Hypothalamus (tissue), 51 donors: ENCODE data around the gene DNAJC4.
A peak's percentile ranks its signal among the peaks of the same experiment; 100 is the strongest.

Experiments used
- DNase-seq, 51 donors: peaks; one replicate each; lab custom pipeline; 2025; lab: John Stamatoyannopoulos, UW

Gene DNAJC4

DNA sequence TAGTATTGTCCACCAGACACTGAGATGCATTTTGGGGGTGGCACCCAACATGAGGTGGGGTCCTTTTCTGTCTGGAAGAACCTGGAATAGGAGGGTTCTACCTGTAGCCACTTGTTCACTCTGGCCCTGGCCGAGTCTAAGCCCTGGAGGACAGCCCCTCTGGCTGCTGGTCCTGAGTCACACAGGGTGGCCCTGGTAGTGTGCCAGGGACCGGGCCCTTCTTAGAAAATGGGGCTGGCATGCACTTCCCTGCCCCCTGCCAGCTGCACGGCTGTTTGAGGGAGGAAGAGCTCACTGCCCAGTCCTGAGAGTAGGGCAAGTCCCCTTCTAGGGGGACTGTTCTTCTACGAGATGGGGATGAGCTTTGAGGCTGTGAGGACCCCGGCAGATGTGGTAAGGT is 23.1 kb downstream of the DNAJC4 start:
- DNase-seq, result peak in 34 of 51 donors; percentile 9 to 82 (median 52)

DNA sequence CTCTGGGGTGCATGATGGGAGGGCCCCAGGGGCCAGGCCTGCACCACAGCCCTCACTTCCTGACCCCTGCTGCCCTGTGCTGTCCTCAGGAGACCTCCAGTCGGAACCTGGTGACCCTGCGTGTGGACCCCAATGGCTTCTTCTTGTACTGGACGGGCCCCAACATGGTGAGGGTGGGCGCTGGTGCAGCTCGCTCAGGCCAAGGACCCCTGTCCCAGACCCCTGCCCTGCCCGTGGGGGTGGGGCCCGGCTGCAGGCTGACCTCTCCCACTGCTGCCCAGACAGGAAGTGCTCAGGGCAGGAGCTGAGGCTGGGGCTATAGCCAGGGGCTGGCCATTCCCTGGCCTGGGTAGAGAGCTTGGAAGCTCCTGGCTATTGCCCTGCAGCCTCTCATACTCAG is 24.0 kb downstream of the DNAJC4 start:
- DNase-seq, result no peak

DNA sequence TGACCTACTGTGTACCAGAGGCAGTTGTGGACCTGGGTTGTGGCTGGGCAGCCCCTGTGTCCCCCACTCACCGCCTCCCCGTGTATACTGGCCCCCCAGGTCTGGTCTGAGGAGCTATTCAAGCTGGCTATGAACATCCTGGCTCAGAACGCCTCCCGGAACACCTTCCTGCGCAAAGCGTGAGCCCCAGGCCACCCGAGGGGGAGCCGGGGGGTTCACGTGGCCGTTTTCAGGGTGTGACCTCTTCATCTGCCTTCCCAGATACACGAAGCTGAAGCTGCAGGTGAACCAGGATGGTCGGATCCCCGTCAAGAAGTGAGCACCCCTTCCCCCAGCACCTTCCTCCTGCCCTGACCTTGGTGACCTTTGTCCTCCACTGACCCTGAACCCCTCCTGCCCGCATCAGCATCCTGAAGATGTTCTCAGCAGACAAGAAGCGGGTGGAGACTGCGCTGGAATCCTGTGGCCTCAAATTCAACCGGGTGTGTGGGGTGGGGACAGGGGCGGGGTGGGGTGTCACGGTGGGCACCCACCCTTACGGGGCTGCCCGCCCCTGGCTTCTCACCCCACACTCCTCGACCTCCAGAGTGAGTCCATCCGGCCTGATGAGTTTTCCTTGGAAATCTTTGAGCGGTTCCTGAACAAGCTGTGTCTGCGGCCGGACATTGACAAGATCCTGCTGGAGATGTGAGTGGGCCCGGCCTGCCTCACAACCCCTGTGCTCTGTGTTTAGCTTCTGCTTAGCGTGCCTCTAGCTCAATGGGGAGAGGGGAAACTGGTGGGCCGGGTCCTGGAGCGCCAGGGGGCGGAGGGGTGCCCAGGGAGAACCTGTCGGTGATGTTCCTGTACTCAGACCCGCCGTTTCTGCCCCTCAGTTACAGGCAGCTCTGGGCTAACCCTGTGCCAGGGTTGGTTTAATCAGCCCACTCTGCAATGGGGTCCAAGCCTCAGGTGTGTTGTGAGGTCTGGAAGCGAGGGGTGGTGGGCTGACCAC is 25.1 kb downstream of the DNAJC4 start:
- DNase-seq, result no peak

DNA sequence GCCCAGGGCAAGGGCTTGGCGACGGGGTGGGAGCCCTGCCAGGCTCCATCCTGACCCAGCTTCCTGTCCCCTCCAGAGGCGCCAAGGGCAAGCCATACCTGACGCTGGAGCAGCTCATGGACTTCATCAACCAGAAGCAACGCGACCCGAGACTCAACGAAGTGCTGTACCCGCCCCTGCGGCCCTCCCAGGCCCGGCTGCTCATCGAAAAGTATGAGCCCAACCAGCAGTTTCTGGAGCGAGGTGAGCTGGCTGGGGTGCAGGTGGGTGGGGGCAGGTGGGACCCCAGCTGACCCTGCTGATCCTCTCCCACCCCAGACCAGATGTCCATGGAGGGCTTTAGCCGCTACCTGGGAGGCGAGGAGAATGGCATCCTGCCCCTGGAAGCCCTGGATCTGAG is 26.0 kb downstream of the DNAJC4 start:
- DNase-seq, result no peak

DNA sequence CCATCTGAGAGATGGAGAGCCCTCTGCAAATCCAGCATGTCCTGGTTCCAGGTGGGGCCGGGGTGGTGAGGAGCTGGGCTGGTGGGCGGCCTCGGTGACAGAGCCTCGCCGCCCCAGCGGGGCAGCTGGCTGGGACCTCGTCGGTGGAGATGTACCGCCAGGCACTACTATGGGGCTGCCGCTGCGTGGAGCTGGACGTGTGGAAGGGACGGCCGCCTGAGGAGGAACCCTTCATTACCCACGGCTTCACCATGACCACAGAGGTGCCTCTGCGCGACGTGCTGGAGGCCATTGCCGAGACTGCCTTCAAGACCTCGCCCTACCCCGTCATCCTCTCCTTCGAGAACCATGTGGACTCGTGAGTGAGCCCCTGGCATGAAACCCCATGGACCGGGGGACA is 28.0 kb downstream of the DNAJC4 start:
- DNase-seq, result no peak

DNA sequence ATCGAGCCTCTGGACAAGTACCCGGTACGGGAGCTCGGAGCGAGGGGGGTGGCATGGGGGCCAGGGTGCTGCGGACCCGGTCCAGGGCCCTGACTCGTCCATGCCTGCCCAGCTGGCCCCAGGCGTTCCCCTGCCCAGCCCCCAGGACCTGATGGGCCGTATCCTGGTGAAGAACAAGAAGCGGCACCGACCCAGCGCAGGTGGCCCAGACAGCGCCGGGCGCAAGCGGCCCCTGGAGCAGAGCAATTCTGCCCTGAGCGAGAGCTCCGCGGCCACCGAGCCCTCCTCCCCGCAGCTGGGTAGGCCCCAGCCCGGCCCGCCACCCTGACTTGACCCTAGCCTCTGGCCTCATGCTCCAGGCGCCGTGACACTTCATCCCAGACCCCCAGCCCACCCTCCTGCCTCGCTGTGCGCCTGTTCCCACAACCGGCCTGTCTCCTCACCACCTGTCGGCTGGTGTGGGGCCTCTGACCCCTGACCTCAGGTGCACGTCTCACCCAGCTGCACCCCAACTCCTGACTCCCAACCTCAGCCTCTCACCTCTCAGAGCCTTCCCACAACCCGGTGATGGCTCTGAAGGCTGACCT is 28.7 kb downstream of the DNAJC4 start:
- DNase-seq, result no peak

DNA sequence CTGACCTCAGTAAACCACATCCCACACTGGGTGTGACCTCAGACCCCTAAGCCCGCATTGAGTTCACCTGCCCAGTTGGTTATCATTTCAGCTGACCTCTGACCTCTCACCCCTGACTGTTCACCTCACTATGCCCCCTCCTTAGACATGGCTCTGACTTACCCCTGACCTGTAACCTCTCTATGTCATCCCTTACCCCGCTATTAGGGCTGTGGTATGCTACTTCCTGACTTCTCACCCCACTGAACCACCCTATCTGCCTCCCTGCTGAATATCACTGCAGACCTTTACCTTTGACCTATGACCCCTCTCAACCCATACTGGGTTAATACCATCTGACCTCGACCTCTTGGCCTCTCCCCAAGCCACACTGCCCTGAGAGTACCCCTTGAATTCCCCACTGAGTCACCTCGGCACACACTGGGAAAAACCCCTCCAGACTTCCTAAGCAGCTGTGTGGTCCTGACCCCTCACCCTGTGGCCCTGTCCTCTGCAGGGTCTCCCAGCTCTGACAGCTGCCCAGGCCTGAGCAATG is 29.3 kb downstream of the DNAJC4 start:
- DNase-seq, result no peak

DNA sequence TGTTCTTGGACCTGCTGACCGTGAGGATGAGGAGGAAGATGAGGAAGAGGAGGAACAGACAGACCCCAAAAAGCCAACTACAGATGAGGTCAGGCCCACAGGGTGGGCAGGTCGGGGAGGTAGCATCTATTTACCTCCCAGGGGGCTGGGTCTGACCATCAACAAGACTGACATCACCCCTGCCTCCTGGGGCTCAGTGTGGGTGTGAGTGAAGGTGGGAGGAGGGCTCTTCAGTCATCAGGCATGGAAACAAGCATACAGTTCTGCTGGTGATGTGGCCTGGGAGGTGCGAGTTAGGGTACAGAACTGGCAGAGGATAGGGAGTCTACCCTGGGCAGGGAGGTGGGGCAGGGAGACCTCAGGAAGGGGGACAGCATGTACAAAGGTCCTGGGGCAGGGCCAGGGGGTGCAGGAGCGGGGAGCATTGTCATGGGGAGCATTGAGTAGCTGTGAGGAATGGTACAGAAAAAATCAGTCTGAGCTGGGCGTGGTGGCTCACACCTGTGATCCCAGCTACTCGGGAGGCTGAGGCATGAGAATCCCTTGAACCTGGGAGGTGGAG is 29.9 kb downstream of the DNAJC4 start:
- no peak for DNase-seq

DNA sequence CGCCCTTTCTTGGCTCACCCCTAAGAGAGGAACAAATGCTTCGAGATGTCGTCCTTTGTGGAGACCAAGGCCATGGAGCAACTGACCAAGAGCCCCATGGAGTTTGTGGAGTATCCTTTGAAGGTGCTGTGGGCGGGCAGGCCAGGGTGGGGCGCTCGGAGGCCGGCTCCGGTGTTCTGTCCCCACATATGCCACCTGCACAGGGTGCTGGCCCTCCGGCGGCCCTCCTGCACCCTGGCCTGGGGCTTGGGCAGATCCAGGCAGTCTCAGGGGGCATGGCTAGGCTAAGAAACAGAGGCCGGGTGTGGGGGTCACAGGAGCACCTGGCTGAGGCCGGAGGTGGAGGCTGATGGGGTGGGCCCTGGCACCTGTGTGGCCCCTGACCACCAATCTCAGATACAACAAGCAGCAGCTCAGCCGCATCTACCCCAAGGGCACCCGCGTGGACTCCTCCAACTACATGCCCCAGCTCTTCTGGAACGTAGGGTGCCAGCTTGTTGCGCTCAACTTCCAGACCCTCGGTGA is 31.3 kb downstream of the DNAJC4 start:
- no peak for DNase-seq

DNA sequence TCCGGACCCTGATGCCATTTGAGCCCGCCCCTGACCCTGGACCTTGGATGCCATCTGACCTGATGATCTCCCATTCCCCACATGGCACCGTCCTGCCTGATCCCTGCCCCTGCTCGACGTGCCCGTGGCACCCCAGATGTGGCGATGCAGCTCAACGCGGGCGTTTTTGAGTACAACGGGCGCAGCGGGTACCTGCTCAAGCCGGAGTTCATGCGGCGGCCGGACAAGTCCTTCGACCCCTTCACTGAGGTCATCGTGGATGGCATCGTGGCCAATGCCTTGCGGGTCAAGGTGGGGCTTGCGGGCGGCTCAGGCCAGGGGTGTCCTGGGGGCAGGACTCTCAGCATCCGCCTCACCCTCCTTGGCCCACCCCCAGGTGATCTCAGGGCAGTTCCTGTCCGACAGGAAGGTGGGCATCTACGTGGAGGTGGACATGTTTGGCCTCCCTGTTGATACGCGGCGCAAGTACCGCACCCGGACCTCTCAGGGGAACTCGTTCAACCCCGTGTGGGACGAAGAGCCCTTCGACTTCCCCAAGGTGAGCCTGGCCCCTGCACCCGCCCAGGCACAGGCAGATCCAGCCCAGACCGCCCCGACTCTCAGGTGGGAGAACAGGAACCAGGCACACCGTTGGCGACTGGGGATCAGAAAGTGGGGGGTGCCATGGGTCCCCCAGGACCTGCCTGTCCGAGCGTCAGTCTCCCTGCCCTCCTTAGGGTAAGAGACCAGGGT is 32.1 kb downstream of the DNAJC4 start:
- DNase-seq, result no peak

DNA sequence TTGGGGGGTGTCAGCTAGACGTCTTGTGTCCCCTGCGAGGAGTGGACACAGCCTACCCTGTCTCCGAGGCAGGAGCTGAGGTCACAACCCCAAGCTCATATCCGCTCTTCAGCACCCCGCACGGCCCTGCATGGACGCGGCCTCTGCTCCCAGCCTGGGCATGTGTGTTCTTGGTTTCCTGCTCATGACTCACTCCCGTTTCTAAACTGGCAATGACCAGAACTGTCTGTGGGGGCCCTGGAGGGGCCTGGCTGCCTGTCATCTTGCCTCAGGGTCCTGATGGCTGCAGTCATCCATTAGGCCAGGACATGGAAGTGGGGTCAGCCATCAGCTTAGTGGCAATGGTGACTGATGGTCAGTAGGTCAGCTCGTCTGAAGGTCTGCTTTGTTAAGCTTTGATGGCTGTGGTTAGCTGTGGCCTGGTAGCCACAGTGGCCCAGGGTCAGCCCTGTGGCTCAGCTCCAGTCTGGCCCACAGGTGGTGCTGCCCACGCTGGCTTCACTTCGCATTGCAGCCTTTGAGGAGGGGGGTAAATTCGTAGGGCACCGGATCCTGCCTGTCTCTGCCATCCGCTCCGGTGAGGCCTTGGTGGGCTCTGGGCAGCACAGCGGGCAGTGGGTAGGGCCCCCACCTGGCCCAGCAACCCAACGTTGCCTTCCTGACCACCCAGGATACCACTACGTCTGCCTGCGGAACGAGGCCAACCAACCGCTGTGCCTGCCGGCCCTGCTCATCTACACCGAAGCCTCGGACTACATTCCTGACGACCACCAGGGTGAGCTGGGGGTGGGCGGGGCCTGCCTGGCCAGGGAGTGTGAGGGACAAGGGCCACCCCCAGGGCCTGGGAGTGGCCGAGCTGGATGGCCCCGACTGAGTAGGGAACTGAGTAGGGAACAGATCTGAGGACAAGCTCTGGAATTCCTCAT is 32.9 kb downstream of the DNAJC4 start:
- no peak for DNase-seq

DNA sequence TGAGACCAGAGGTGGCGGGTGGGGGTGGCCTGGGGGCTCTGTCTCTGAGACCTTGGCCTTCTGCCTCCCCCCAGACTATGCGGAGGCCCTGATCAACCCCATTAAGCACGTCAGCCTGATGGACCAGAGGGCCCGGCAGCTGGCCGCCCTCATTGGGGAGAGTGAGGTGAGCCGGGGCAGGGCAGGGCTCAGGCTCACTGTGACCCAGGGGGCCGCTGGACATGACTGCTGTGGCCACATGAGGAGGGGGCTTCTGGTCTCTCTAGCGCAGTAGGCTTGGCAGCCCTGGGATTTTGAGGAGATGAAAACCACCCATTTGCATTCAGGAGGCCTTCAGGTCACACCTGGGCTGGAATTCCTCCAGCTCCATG is 33.6 kb downstream of the DNAJC4 start:
- no peak for DNase-seq

DNA sequence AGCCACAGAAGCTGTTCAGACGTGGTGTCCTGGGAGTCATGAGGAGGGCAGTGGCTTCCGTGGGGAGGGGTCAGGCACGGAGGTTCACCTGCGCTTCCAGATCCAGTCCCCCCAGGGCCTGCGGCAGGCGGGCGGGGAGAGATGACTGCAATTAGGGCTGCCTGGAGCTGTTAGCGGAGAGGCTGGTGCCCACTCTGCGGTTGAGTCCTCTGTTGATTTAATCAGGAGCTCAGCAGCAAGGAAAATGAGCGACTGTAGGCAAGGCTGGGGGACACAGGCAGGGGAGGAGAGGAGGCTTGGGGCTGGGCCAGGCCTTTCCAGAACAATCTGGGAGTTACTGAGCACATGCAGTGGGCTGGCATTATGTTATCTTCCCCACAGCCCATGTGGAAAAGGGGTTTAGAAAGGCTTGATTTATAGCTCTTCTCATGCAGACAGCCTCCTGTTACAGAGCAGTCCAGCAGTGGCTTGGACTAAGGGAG is 34.1 kb downstream of the DNAJC4 start:
- no peak for DNase-seq

DNA sequence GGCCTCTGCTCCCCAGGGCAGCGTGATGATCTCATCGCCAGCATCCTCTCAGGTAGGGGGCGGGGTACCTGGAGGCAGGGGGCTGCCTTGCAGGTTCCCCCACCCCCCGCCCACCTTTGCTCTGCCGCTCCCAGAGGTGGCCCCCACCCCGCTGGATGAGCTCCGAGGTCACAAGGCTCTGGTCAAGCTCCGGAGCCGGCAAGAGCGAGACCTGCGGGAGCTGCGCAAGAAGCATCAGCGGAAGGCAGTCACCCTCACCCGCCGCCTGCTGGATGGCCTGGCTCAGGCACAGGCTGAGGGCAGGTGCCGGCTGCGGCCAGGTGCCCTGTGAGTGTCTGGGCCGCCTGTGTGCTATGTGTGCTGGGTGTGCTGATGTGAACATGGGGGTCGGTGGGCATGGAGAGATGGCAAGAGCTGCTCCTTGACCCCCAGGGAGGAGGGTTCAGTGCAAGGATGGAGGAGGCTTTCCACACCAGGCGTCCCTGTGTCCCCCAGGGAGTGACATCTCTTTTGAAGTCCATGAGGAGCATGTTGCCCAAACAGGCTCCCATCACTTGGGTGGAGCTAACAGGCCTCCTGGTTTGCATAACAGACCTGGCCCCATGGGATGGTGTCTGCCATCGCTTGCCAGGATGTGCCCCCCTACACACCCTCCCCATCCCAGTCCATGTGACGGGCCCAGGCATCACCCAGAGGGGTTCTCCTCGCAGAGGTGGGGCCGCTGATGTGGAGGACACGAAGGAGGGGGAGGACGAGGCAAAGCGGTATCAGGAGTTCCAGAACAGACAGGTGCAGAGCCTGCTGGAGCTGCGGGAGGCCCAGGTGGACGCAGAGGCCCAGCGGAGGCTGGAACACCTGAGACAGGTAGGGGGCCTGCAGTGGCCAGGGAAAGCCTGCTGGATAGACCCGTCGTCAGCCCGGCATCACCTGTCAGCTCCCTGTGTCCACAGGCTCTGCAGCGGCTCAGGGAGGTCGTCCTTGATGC is 35.1 kb downstream of the DNAJC4 start:
- no peak for DNase-seq

DNA sequence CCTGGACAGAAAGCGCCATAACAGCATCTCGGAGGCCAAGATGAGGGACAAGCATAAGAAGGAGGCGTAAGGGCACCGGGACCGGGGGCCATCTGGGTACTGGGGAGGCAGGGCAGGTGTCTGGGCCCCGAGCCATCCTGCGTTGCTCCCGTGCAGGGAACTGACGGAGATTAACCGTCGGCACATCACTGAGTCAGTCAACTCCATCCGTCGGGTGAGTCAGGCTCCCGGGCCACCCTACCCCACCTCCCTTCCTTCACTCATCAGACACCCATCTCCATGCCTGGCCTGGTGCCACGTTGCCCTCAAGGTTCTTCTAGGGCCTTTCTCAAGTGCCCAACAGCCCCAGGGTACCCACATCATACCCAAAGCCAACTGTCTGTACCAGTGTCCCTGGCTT is 36.0 kb downstream of the DNAJC4 start:
- DNase-seq, result no peak

DNA sequence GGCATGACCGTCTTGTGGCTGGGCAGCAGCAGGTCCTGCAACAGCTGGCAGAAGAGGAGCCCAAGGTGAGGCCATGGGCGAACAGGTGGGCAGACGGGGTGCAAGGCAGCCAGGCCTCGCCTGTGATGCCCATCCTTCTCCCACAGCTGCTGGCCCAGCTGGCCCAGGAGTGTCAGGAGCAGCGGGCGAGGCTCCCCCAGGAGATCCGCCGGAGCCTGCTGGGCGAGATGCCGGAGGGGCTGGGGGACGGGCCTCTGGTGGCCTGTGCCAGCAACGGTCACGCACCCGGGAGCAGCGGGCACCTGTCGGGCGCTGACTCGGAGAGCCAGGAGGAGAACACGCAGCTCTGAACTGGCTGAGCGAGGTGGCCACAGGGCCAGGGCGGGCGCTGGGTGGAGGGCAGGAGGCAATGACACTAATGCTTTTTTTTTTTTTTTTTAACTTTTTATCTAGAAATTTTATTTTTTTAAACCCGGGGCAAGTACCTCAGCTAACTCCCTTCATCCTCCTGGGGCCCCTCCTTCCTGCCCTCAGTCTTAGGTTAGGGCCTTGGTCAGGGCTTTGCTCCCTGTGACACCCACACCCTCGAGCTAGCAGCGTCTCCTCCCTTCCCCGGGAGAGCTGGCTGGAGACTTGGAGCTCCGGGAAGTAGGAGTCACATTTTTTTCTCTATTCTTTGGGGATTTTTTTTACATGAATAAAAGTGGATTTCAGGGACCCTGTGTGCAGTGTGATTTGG is 37.0 kb downstream of the DNAJC4 start:
- no peak for DNase-seq
